CD4-positive, alpha-beta T cell treated with Interleukin-6 at 100 ng/mL for 8 hours (primary cell): ENCODE results near the gene C5orf58.

Experiments
- DNase-seq: peaks from one replicate; pipeline ENCODE4 v3.0.0-alpha.2; 2020; ENCODE audit warnings: mixed read lengths, low spot score

C5orf58 gene

DNA sequence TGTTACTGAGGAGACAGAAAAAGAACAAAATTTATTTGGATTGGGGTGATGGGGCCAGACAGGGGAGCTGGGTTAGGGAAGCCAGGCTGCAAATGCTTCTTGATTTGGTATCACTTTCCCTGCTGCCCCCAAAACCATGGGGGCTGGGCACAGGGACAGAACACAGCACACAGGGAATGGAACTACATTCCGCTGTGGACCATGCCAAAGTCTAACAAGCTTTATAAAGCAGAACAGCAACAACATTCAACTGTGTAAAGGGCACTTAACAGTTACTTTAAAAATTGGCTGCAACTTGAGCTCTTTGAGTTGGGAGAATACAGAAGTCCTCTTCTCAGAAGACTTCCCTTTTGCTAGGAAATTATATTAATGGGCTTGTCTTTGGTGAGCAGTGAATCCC is 23.8 kb downstream of the C5orf58 start:
- no peak for DNase-seq

- no peak for DNase-seq
Observed at GRCh38 chr5:170257370-170257769, 24.6 kb downstream of the C5orf58 start.

- no peak for DNase-seq
Observed at GRCh38 chr5:170261528-170262043, 28.8 kb downstream of the C5orf58 start.

DNA sequence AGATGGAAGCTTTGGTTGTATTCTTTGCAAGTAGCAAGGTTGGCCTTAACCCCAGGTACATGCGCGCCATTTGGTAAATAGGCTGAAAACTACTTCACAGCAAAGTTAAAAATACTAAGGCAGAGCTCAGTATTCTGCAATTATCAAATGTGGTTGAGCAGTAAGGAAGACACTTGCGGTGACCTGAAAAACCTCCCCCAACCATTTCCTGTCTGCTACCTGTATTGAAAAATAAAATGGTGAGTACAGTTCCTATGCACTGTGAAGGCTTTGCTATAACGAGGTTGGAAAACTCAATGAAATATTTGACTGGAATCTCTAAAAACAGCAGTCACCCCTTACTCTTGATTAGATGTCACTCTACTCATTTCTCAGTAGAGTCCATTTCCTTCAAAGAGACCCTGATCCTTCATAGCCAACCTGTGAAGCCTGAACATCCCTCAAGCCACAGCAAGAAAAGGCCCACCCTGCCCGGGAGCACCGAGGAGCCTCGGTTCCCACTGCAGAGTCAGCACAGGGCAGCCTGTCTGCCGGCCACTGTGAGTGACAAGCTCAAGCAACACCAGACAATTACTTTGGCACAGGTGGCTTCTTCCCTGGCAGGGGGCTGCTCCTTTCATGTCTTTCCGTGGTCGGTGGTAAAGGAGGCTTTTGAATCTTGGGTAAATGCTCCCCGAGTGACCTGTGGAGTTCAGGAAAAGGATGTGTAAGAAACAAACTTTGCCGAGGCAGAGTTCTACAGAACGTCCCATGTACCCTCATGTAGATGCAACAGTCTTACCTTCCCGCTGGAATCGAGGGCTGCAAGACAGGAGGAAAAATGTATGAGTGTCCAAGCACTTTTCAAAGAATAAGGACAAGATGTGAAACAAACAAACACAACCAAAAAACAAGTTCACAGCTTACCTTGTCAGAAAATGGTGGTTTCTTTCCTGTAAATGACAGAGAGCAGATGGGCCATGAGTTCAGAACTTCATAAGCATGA is 29.6 kb downstream of the C5orf58 start:
- peak; percentile 76 for DNase-seq

DNA sequence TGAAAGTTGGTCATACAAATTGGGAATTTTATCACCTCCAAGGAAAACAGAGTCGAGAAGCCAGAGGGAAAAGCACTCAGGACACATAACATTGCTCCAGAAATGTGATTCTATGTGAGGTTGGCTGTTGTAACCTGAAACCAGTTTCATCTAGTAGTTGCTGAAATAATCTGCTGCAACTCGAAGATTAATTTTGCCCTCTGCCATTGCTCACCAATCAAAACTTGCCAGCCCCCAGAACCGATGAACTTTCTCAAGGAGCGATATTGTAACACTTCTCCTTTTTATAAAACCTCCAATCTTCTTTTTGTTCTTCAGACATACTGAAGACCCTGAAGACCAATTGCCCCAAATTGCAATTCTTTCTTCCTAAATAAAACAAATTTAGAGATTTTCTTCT is 31.1 kb downstream of the C5orf58 start:
- no peak for DNase-seq

DNA sequence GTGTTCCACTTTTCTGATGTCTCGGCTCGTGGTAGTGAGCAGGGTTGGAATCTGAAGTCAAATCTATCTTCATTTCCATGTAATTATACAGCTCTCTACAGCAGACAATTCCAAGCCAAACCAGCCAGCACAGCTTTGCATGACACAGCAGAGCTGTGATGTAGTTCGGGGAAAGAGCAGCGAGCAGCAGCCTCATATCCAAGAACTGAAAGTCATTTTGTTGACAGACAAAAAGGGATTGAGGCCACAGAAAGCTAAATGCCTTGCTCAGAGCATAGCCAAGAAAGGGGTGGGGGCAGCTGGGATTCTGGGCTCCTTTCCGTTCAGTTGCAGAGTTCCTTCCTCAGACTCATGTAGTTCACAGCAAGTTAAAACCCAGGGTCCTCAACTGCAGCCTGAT is 32.7 kb downstream of the C5orf58 start:
- DNase-seq, result no peak

DNA sequence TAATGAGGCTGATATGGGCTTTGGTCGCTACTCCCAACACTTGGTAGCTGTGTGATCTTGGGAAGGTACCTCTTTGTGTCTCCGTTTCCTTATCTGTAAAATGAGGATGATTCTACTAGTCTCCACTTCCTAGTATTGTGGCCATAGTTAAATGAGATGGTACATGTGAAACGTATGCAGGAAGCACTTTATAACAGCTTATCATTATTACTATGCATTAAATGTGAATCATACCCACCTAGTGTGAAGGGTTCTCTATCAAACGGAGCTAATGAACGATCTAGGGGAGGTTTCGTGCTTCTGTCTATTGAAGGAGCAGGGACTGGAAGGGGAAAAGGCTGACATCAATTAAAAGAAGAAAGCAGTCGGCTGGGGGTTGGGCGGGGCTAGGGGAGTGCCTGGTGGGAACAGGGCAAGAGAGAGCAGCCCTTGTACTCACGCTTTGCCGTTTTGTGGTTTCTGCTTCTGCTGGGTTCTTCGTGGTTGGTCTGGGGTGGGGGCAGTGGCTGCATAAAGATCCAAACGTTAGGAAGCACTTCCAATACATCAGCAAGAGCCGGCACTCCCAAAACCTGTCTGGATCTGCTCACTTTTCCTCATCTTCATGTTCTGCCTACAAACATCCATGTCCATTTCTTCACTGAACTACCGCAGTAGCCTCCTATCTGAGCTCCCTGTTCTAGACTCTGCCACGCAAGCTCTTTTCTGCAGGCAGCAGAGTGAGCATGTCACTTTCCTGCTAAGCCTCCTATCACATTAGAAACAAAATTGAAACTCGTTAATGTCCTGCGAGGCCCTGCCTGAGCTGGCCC is 34.0 kb downstream of the C5orf58 start:
- DNase-seq, result peak; percentile 44

GRCh38 chr5:170267431-170268152 is 34.8 kb downstream of the C5orf58 start:
- DNase-seq, result peak; percentile 83

GRCh38 chr5:170268153-170268689 is 35.4 kb downstream of the C5orf58 start:
- no peak for DNase-seq

GRCh38 chr5:170268884-170269283 is 36.1 kb downstream of the C5orf58 start:
- no peak for DNase-seq

DNA sequence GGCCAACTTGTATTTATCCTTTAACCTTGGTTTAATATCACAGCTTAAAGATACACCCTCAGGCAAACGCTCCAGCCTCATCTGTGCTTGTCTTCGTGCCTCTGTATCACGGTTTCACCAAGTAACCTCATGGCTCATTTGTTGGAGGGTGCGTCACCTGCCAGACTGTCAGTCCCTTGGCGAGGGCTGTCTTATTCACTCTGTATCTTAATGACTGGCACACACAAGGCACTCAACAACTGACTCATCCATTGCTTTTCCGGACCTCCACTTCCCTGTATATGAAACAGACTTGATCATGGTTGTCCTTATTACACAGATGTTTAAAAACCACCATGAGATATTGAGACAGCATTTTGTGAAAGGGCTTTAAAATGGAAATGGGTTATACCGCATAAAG is 36.8 kb downstream of the C5orf58 start:
- DNase-seq, result peak; percentile 53

DNA sequence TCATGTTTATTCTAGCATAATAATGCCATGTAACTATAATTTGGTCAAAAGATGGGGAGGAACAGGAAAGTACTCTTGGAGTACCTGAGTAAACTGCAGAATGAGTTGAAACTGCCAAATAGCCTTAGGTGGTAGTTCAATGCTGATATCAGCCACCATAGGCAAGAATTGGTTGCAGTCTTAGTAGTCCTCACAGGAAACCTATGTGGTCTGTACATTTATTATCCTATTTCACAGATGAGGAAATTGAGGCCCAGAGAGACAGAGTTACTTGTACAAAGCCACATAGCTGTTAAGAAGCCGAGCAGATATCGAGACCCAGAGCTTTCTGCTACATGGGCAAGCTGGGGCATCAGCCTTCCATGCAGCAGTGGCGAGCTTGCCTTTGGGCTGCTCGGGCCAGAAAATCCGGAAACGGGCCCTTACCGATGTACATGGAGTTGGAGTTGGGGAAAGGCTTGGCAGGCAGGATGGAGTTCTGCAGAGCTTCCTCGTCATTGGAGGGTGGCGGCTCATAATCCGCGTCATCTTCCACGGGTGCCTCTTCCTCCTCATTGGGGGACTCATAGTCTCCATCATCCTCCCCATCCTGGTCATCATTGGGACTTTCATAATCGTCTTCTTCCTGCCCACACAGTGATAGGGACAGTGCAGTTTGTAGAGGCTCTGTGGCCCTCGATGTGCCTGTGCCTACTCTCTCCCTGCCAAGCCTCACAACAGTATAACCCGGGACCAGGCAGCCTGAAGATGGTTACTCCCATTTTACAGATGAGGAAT is 37.7 kb downstream of the C5orf58 start:
- no peak for DNase-seq

DNA sequence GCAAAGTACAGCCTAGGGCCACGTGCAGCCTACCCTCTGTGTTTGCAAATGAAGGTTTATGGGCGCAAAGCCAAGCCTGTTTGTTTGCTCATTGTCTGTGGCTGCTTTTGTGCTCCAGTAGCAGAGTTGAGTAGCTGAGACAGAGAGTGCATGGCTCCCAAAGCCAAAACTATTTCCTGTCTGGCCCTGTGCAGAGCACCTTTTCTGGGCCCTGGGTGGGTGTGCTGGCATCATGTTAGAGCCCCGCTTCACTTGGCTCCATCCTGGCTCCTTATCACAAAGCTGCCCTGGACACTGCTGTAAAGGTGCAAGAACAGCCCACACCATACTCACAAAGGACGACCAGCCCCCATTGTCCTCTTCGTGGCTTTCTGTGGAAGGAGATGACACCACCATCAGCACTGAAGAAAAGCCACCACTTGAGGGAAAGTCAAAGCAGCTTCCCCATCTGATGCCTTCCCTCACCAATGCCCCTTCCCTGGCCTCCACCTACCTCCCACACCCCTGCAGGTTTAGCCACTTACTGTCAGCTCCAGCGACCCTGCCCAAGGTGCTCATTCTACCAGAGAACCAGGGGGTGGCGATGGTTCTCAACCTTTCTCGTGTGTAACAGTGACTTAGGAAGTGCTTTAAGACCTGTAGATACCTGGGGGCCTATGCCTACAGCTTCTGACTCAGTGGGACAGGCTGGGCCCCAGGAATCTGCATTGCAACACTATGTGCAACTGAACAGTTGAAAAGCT is 41.4 kb downstream of the C5orf58 start:
- peak; percentile 72 for DNase-seq

DNA sequence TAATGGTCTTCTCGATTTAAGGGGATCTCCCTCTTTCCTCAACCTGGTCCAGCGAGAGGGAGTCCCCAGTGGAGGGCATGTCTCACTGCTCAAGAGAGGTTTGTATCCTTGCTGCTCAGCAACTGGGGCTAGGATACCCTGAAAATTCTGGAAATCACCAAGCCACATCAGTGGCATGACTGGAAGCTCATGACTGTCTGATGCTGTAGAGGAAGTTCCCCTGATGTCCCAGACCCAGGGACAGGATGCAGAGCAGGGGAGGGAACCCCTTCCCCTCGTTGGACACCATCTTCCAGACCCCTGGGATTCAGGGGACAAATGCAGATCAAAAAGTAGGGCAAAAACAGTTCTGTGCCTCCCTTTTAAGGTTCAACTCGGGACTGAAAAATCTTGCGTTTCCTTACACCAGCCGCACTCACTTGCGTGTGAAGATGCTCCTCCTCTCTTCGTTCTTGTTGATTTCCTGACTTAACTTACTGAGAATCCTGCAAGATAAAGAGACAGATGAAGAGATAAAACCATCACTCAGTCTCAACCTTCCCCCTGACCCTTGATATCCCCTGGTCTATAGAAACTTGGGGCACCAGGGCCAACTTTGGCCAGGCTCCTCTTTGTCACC is 42.7 kb downstream of the C5orf58 start:
- no peak for DNase-seq

DNA sequence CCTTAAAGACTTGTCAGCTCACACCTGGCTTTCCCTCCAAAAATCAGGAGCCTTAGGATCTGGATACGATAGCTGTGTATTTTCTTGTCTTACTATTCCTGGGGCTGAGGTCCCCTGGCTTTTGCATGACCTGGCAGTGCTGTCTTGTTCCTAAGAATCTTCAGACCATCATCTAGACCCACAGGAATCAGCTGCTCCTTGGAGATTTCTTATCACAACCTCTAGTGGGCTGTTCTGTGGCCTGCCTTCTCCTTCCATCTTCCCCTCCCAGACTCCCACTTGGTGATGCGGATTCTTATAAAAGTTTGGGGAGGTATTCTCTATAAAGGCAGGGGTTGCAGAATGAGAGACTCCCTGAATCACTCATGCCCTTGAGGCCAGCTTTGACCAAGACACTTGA is 43.4 kb downstream of the C5orf58 start:
- DNase-seq, result no peak

- DNase-seq, result no peak
Observed at GRCh38 chr5:170277867-170278281, 45.1 kb downstream of the C5orf58 start.

DNA sequence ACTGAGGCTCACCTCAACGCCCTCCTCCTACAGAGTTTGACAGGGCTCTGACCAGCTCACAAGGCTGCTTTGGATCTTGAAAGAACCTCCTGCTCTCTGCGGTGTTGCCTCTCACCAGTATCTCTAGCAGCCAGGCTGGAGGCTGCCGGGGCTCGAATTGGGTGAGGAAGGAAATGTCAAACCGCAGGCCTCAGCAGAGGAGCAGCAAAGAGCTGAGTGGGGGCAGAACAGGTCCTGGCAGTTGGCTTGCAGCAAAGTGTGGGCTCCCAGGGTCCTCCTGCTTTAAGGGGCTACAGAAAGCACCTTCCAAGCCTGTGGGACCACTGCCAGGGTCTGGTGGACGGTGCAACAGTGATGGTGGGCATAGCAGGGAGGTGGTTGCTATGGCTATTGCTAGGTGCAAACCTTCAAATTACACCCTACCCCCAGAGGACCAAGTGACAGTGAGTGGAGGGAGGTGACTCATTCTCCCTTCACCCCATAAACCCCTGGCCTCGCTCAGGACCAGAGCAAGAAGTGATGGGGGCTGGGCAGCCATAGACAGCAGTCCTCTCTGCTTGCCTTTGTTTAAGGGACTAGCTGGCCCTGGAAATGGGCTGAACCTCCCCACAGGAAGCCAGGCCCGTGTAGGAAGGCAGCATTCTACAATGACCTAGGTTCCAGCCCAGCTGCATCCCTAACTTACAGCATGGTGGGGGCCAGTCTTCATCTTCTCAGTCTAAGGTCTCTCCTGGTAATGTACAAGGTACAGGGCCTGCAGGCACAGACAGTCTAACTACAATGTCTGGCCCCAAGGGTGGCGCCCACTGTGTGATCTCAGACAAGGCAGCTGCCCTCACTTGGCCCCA is 46.0 kb downstream of the C5orf58 start:
- DNase-seq, result peak; percentile 91

DNA sequence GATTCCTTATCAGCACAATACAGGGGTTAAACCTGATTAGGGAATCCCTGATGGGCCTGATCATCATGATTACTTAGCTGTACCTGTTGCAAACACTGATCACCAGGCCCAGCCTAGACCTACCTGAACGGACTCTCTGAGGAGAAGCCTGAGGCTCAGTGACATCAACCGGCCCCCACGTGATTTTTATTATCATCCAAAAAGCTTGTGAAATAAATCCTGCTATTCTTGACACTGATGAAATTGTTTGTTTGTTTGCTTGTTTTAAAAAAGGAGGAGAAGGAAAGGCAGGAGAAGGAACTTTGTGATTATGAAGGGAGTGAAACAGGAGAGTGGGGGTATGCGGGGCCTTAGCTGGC is 46.7 kb downstream of the C5orf58 start:
- DNase-seq, result no peak

GRCh38 chr5:170280011-170280493 is 47.3 kb downstream of the C5orf58 start:
- DNase-seq, result no peak
